Aorta (tissue), 5 donors: Measurements from ENCODE around the gene ERC2. TPM values are rescaled to one million over a fixed set of nuclear protein-coding genes. Genes with fewer than 3 reads are reported as not detected.
"Not testable (repeated sequence)": the region's sequence is repeated elsewhere in the genome, so short reads cannot be mapped to it uniquely, and the experiment has no call there.

ENCODE experiments used
- ATAC-seq: fragments of 200-7000 bp; cut with Tn5 transposase; one replicate; pipeline ENCODE4 v1.9.1; 2022; ENCODE audit warnings: moderate library complexity; ENCODE audit not compliant: low FRiP score
- DNase-seq, 2 donors: peaks; one replicate each; pipeline ENCODE4 v3.0.0-alpha.2; 2020
- H3K27ac ChIP-seq, 2 donors: one replicate each; pipeline ENCODE4 v1.5.1; 2013; ENCODE audit warnings: low read length in 2 of 2, mild to moderate bottlenecking in 2 of 2, moderate library complexity in 2 of 2, control low read depth in 1 of 2, inconsistent platforms in 1 of 2, low read depth in 1 of 2
- H3K27me3 ChIP-seq, 2 donors: one replicate each; pipeline ENCODE4 v1.6.1; 2013; ENCODE audit warnings: control low read depth in 1 of 2, low read length in 1 of 2, mild to moderate bottlenecking in 1 of 2, moderate library complexity in 1 of 2; ENCODE audit not compliant: insufficient read depth in 2 of 2, control insufficient read depth in 1 of 2
- H3K36me3 ChIP-seq, 2 donors: one replicate each; pipeline ENCODE4 v1.6.1; 2013; ENCODE audit warnings: control low read depth in 1 of 2, low read length in 1 of 2, mild to moderate bottlenecking in 1 of 2; ENCODE audit not compliant: insufficient read depth in 2 of 2, control insufficient read depth in 1 of 2
- H3K4me1 ChIP-seq, 2 donors: one replicate each; pipeline ENCODE4 v1.6.1; 2013; ENCODE audit warnings: low read length in 2 of 2, control low read depth in 1 of 2, mild to moderate bottlenecking in 1 of 2, moderate library complexity in 1 of 2; ENCODE audit not compliant: insufficient read depth in 2 of 2, control insufficient read depth in 1 of 2
- H3K4me3 ChIP-seq, 2 donors: one replicate each; pipeline ENCODE4 v1.5.1; 2013; ENCODE audit warnings: low read length in 2 of 2, control low read depth in 1 of 2, mild to moderate bottlenecking in 1 of 2
- H3K9me3 ChIP-seq: one replicate; pipeline ENCODE4 v1.6.1; 2013; ENCODE audit warnings: mild to moderate bottlenecking, low read length; ENCODE audit not compliant: control insufficient read depth
- WGBS, 2 donors: extraction: QIAGEN DNeasy Blood & Tissue Kit; methylation state at CpG; one replicate each; pipeline ENCODE4 v1.1.7; 2013; 5-methylcytosine and 5-hydroxymethylcytosine counted together
- intact Hi-C, 2 donors: fragments of 100-400 bp; cut with DNase I; formaldehyde crosslinking; loops; one replicate each; pipeline versions ENCODE4 v1.14.2 to v1.15.0; 2022
- polyA plus RNA-seq, 2 donors: library from polyadenylated mRNA; stranded (reverse); fragments of 200-250 nt; gene quantifications; one replicate each; pipeline ENCODE4 v1.2.3, GENCODE V29; 2013
- total RNA-seq, 2 donors: library from RNA; stranded (reverse); fragmentation: NEBNext Ultra II Directional; extraction: Animal tissue kit (Norgen Biotek cat#: 25700); gene quantifications; one replicate each; pipeline ENCODE4 v1.2.1, GENCODE V29; 2021
- donor health status: healthy with polysubstance abuse.
- donor health status: Bipolar disorder and iron deficiency.
- donor health status: DM: no; HTN: no; CAD: no.
- donor health status: DM: no; HTN: no; CAD: no.
- donor health status: DM: yes; HTN: yes; CAD: no.

Gene ERC2
- total and polyA plus RNA-seq, 4 donors, result 0.27 to 0.55 TPM; not detected in 2

DNA sequence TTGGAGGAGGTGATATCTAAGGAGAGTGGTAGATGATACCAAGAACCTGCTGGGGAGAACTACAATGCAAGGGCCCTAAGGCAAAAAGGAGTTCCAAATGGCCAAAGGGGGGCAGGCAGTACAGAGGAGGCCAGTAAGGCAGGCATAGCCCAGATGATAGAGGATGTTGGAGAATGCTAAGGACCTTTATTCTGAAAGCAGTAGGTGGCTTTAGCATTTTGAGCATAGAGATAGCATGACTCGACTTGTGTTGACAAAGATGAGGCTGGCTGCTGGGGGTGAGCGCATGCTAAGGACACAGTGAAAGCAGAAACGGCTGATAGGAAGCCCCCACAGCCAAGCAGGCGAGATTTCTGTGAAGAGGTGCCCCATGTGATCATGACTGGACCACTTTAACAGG is 419.3 kb downstream of the ERC2 start:
- intact Hi-C loops, result no loop called here
- no peaks in the 10 kb centered on the region for H3K9me3 ChIP-seq
- no peak overlapping the region for H3K4me3 ChIP-seq
- ATAC-seq (no peak), DNase-seq (no peak)
- H3K27ac ChIP-seq, result no peak overlapping the region
- no peaks in the 10 kb centered on the region for H3K27me3 ChIP-seq
- peaks cover 0 to 2% of the 10 kb centered on the region in 2 donors for H3K4me1 ChIP-seq
- no peaks in the 10 kb centered on the region for H3K36me3 ChIP-seq
- 88 to 90% methylated on average over 4 of the region's 4 CpGs for WGBS, 2 donors

DNA sequence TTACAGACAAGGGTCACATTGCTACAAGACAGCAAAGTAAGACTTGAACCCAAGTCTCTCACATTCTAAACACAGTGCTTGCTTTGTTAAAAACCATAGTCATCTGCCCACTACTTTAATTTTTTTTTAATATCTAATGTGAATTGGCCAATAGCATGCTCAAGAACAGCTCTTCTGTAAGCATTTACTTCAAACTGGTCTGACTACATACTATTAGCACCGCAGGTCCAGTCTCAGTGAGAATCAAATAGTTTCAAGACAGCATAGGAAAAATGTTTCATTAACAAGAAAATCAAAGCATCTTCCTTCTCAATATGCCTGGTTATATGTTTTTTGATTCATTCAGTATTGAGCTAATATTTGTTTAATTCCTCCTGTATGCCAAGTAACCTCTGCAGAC is 419.9 kb downstream of the ERC2 start:
- H3K4me3 ChIP-seq, result no peak overlapping the region
- H3K27me3 ChIP-seq, result no peaks in the 10 kb centered on the region
- H3K36me3 ChIP-seq, result no peaks in the 10 kb centered on the region
- peaks cover 0 to 2% of the 10 kb centered on the region in 2 donors for H3K4me1 ChIP-seq
- no peak overlapping the region for H3K27ac ChIP-seq
- DNase-seq, result no peak
- ATAC-seq, result no peak
- WGBS, 2 donors, result 96 to 98% methylated on average over 1 of the region's 1 CpG
- H3K9me3 ChIP-seq, result no peaks in the 10 kb centered on the region
- intact Hi-C loops, result no loop called here

DNA sequence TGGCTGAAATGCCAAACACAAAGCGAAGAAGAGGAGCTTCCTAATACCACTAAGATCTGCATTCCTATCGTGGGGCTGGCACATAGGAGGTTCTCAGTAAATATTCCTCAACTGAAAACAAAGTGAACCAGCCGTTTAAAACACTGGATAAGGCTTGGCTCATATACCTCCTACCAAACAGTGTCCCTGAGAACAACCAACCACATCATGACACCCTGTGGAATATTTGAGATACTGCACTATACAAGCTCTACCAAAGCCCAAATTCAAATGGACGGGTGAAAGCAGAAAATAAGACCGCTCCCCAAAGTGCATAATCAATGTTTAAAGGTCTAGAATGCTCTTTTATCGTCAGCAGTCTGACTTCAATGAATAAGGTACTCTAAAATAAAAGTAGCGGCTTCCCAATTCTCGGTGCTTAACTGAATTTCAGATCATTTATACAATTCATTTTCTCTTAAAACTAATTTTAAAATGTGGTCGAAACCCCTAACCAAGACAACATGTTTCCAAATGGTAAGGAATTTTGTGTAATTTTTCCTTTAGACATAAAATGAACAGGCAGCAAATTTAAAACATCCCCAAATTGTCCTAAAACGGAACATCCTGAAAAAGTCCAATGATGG is 425.8 kb downstream of the ERC2 start:
- 43 to 46% methylated on average over 10 of the region's 10 CpGs for WGBS, 2 donors
- H3K4me3 ChIP-seq, result no peak overlapping the region
- no peaks in the 10 kb centered on the region for H3K27me3 ChIP-seq
- intact Hi-C loops, result no loop called here
- H3K36me3 ChIP-seq, result no peaks in the 10 kb centered on the region
- DNase-seq (no peak), ATAC-seq (no peak)
- H3K4me1 ChIP-seq, result no peaks in the 10 kb centered on the region
- H3K9me3 ChIP-seq, result peaks cover 2% of the 10 kb centered on the region
- no peak overlapping the region for H3K27ac ChIP-seq

DNA sequence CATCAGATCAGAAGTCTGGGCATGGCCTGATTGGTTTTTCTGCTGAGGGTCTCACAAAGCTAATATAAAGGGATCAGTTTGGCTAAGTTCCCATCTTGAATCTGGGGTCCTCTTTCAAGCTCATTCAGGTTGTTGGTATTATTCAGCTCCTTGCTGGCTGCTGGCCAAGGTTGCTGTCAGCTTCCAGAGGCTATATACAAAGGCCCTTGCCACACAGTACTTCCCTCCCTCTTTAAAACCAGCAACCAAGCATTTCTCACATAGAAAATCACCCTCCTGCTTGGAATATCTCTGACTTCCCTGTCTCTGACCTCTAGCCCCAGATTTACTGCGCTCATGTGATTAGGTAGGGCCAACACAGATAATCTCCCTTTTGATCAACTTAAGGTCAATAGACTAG is 442.9 kb downstream of the ERC2 start:
- ATAC-seq, result no peak
- H3K27ac ChIP-seq, result no peak overlapping the region
- H3K36me3 ChIP-seq, result no peaks in the 10 kb centered on the region
- 77 to 92% methylated on average over 1 of the region's 1 CpG for WGBS, 2 donors
- intact Hi-C loops, result no loop called here
- H3K4me3 ChIP-seq, result no peak overlapping the region
- no peak for DNase-seq
- peaks cover 1% of the 10 kb centered on the region for H3K9me3 ChIP-seq
- H3K4me1 ChIP-seq, result no peaks in the 10 kb centered on the region
- H3K27me3 ChIP-seq, result no peaks in the 10 kb centered on the region

DNA sequence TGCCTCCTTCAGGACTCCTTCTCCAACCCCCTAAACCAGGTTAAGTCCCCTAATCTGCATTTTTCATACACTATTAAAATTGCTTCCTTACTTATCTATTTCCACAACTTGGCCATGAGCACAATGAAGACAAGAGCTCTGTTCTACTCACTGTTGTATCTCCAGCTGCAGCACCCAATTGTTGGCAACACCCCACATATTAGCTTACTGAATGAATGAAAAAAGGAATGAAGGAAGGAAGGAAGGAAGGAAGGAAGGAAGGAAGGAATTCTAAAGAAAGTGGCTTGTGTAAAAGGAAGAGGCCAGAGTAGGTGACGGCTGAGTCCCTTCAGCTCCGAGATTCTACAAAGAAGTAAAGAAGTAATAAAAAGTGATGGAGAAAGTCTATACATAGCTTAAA is 444.7 kb downstream of the ERC2 start:
- Histone ChIP-seq H3K9me3 (peaks cover 1% of the 10 kb centered on the region), H3K4me3 (no peak overlapping the region), H3K4me1 (no peaks in the 10 kb centered on the region), H3K36me3 (no peaks in the 10 kb centered on the region), H3K27ac (no peak overlapping the region), H3K27me3 (no peaks in the 10 kb centered on the region)
- DNase-seq (no peak), ATAC-seq (no peak)
- WGBS, 2 donors, result 86 to 95% methylated on average over 2 of the region's 2 CpGs
- intact Hi-C loops, result no loop called here

DNA sequence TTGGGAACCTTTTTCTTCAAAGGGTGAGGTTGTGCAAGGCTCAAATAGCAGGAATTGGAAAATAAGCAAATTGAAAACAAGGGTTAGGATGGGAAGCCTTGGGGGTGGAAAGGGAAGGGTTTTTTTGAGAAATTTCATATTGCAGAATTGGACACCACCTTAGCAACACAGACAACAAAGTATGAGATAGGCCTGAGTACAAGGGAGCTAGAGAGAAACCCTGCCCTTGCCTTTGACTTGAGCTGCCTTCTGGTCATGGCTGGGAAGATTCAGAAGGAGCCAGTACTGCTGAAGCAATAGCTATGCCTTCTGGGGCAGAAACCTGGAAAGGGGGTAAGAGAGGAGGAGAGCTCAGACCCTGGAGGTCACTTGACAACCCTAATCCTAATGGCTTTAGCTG is 445.6 kb downstream of the ERC2 start:
- no peaks in the 10 kb centered on the region for H3K27me3 ChIP-seq
- H3K9me3 ChIP-seq, result peaks cover 1% of the 10 kb centered on the region
- H3K4me1 ChIP-seq, result no peaks in the 10 kb centered on the region
- intact Hi-C loops, result no loop called here
- no peak overlapping the region for H3K4me3 ChIP-seq
- ATAC-seq (no peak), DNase-seq (no peak)
- no peaks in the 10 kb centered on the region for H3K36me3 ChIP-seq
- no peak overlapping the region for H3K27ac ChIP-seq

DNA sequence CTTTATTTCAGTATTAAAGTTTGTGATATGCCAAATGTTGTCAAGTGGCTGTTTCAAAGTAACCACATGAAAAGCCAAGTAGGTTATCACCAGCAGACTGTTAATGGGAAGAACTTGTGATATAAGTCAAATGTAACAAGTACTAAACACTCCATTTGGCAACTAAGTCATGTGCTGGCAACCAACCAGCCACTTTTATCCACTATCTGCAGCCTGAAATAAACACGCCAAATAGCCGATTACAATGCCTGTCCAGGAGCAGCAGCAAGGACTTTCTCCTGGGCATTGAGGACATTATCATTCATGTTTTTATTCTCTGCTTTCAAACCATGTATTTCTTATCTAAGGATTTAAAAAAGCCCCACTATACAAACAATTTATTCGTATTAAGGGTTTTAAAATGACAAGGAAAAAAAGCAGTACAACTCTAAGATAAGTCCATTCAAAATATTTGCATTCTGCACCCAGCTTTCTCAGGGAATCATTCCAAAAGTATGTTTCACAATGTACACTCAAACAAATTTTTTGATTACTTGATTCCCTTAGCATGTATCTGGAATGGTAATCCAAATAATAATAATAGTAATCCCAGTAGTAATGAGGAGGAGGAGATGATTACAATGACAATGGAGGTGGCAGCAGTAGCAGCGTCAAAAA is 448.6 kb downstream of the ERC2 start:
- Histone ChIP-seq H3K27ac (no peak overlapping the region), H3K9me3 (peaks cover 1% of the 10 kb centered on the region), H3K4me1 (no peaks in the 10 kb centered on the region), H3K4me3 (no peak overlapping the region), H3K36me3 (no peaks in the 10 kb centered on the region), H3K27me3 (no peaks in the 10 kb centered on the region)
- ATAC-seq (no peak), DNase-seq (no peak)
- WGBS, 2 donors, result 17 to 23% methylated on average over 4 of the region's 4 CpGs
- intact Hi-C loops, result no loop called here

DNA sequence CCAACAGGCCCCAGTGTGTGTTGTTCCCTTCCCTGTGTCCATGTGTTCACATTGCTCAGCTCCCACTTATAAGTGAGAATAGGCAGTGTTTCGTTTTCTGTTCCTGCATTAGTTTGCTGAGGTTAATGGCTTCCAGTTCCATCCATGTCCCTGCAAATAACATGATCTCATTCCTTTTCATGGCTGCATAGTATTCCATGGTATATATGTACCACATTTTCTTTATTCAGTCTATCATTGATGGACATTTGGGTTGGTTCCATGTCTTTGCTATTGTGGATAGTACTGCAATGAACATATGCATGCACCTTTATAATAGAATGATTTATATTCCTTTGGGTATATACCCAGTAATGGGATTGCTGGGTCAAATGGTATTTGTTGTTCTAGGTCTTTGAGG is 452.9 kb downstream of the ERC2 start:
- WGBS, 2 donors, result 68 to 77% methylated on average over 1 of the region's 1 CpG
- H3K9me3 ChIP-seq, DNase-seq, ATAC-seq, H3K27ac ChIP-seq, intact Hi-C loops, H3K4me3 ChIP-seq, H3K36me3 ChIP-seq, H3K4me1 ChIP-seq, H3K27me3 ChIP-seq: not testable (repeated sequence)

DNA sequence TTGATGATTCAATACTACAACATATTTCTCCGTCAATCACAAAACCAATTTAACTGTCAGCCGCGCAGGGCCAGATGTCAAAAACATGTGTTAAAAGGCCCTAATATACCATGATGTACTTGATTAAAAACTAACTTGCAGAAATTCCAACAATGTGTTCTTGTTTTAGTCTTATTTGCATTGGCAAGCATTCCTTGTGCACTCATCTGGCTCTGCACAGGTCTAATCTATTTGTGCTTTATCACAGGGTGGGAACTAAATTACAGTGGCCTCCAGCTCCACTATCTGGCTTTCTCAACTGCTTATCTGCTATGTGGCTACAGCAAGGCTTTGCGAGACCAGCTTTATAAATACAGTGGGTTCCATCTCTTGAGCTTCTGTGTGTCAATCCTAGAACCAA is 455.5 kb downstream of the ERC2 start:
- DNase-seq, result no peak
- intact Hi-C loops, result no loop called here
- H3K4me1 ChIP-seq, result no peaks in the 10 kb centered on the region
- no peaks in the 10 kb centered on the region for H3K36me3 ChIP-seq
- H3K27ac ChIP-seq, result no peak overlapping the region
- H3K27me3 ChIP-seq, result no peaks in the 10 kb centered on the region
- no peak overlapping the region for H3K4me3 ChIP-seq
- no peak for ATAC-seq
- H3K9me3 ChIP-seq, result peaks cover 1% of the 10 kb centered on the region
- 25 to 34% methylated on average over 4 of the region's 4 CpGs for WGBS, 2 donors
